H1 (cell line): ENCODE data around the gene MITF. TPM values are rescaled to one million over a fixed set of nuclear protein-coding genes. Genes with fewer than 3 reads are reported as not detected.

Experiments used
- CTCF ChIA-PET: fragments of 300-600 bp; sonication (Branson Sonifier 250); formaldehyde crosslinking; loops from one replicate; lab custom pipeline; 2021; ENCODE audit not compliant: partially characterized antibody; lab: Charles Lee
- POLR2A ChIA-PET: fragments of 300-600 bp; sonication (Branson Sonifier 250); formaldehyde crosslinking; loops from one replicate; lab custom pipeline; 2021; ENCODE audit warnings: inconsistent platforms; ENCODE audit not compliant: partially characterized antibody; lab: Charles Lee
- DNase-seq, 2 experiments: peaks; one replicate each; pipeline versions ENCODE4 v3.0.0 to v3.0.0-alpha.2; 2010 to 2022; ENCODE audit warnings: low spot score in 2 of 2, low read depth in 1 of 2, mixed read lengths in 1 of 2
- FAIRE-seq: peaks from 2 replicates; lab custom pipeline; 2011; peaks lifted over from hg19 to GRCh38; lab: Jason Lieb, UNC
- H2AFZ ChIP-seq: 2 replicates; pipeline ENCODE4 v1.8.1; 2012; ENCODE audit warnings: low read length, inconsistent platforms
- H2AK5ac ChIP-seq: 2 replicates; pipeline ENCODE4 v1.6.1; 2013; ENCODE audit warnings: low read depth, low read length
- H2BK120ac ChIP-seq: replicated peaks from 2 replicates; pipeline ENCODE3; 2013; ENCODE audit warnings: low read depth, low read length, inconsistent platforms
- H2BK12ac ChIP-seq: 2 replicates; pipeline ENCODE4 v1.6.1; 2013; ENCODE audit warnings: low read depth, low read length
- H2BK15ac ChIP-seq: 2 replicates; pipeline ENCODE4 v1.6.1; 2013; ENCODE audit warnings: low read length
- H2BK20ac ChIP-seq: 2 replicates; pipeline ENCODE4 v1.6.1; 2013; ENCODE audit warnings: low read length
- H2BK5ac ChIP-seq: 2 replicates; pipeline ENCODE4 v1.6.1; 2013; ENCODE audit warnings: low read depth, low read length
- H3K14ac ChIP-seq: 2 replicates; pipeline ENCODE4 v1.6.1; 2013; ENCODE audit warnings: inconsistent platforms; ENCODE audit not compliant: insufficient read length
- H3K18ac ChIP-seq: 2 replicates; pipeline ENCODE4 v1.6.1; 2013; ENCODE audit warnings: low read length; ENCODE audit errors: extremely low read depth
- H3K23ac ChIP-seq: 2 replicates; pipeline ENCODE4 v1.6.1; 2013; ENCODE audit warnings: inconsistent platforms; ENCODE audit not compliant: insufficient read length
- H3K23me2 ChIP-seq: 2 replicates; pipeline ENCODE4 v1.6.1; 2013; ENCODE audit warnings: low read depth, low read length
- H3K27ac ChIP-seq: 2 replicates; pipeline ENCODE4 v1.6.1; 2011; ENCODE audit warnings: low read depth, low read length, inconsistent platforms
- H3K27me3 ChIP-seq, 4 experiments: replicated peaks in 1 of 4; 1 replicate in 1 of 4; 2 replicates in 3 of 4; pipeline versions ENCODE4 v1.6.1 to v1.8.1; 2011 to 2013; ENCODE audit warnings: low read length in 3 of 4, mild to moderate bottlenecking in 3 of 4, inconsistent platforms in 2 of 4, mixed read lengths in 2 of 4, moderate library complexity in 1 of 4; ENCODE audit not compliant: control insufficient read depth in 3 of 4, insufficient read depth in 3 of 4; ENCODE audit errors: extremely low read depth in 1 of 4
- H3K36me3 ChIP-seq, 4 experiments: 2 replicates each; pipeline versions ENCODE4 v1.6.1 to v1.8.1; 2011 to 2013; ENCODE audit warnings: mild to moderate bottlenecking in 4 of 4, low read length in 3 of 4, moderate library complexity in 2 of 4, control low read depth in 1 of 4, inconsistent platforms in 1 of 4; ENCODE audit not compliant: insufficient read depth in 4 of 4, control insufficient read depth in 2 of 4
- H3K4ac ChIP-seq: replicated peaks from 2 replicates; pipeline ENCODE3; 2013; ENCODE audit warnings: low read length, low read depth, mixed read lengths, inconsistent platforms; ENCODE audit not compliant: insufficient read length
- H3K4me1 ChIP-seq, 4 experiments: replicated peaks in 1 of 4; 1 replicate in 1 of 4; 2 replicates in 3 of 4; pipeline versions ENCODE4 v1.6.1 to v1.8.1; 2011 to 2013; ENCODE audit warnings: low read length in 3 of 4, inconsistent platforms in 2 of 4, mixed read lengths in 1 of 4; ENCODE audit not compliant: insufficient read depth in 4 of 4, control insufficient read depth in 3 of 4
- H3K4me2 ChIP-seq, 2 experiments: 2 replicates each; pipeline versions ENCODE4 v1.6.1 to v1.8.1; 2011 to 2013; ENCODE audit warnings: low read depth in 2 of 2, low read length in 2 of 2, control low read depth in 1 of 2, inconsistent platforms in 1 of 2, mild to moderate bottlenecking in 1 of 2; ENCODE audit not compliant: insufficient read depth in 1 of 2
- H3K4me3 ChIP-seq, 4 experiments: fragments of 200-600, 300-600 bp in 1 of 4; sonication (generic), shearing (Covaris generic), sonication (Bioruptor Twin) in 1 of 4; 2 replicates each; pipeline versions ENCODE4 v1.5.1 to v1.8.1; 2011 to 2016; ENCODE audit warnings: low read length in 4 of 4, low read depth in 3 of 4, control low read depth in 2 of 4, inconsistent platforms in 2 of 4, mild to moderate bottlenecking in 2 of 4, mixed read lengths in 1 of 4, moderate library complexity in 1 of 4; ENCODE audit not compliant: insufficient read depth in 2 of 4; ENCODE audit errors: extremely low read depth in 1 of 4
- H3K56ac ChIP-seq: replicated peaks from 2 replicates; pipeline ENCODE3; 2013; ENCODE audit warnings: low read depth, mild to moderate bottlenecking, mixed read lengths, low read length, inconsistent platforms; ENCODE audit not compliant: insufficient read length
- H3K79me1 ChIP-seq: 2 replicates; pipeline ENCODE4 v1.6.1; 2013; ENCODE audit warnings: low read depth, low read length, control low read depth
- H3K79me2 ChIP-seq, 2 experiments: 2 replicates each; pipeline versions ENCODE4 v1.6.1 to v1.8.1; 2012 to 2013; ENCODE audit warnings: low read length in 2 of 2, mild to moderate bottlenecking in 2 of 2, inconsistent platforms in 1 of 2; ENCODE audit not compliant: insufficient read depth in 2 of 2, control insufficient read depth in 1 of 2
- H3K9ac ChIP-seq, 4 experiments: replicated peaks in 1 of 4; 1 replicate in 1 of 4; 2 replicates in 3 of 4; pipeline versions ENCODE4 v1.6.1 to v1.8.1; 2011 to 2013; ENCODE audit warnings: low read depth in 3 of 4, low read length in 3 of 4, control low read depth in 2 of 4, mild to moderate bottlenecking in 2 of 4, moderate library complexity in 2 of 4, inconsistent platforms in 1 of 4; ENCODE audit errors: extremely low read depth in 1 of 4
- H3K9me3 ChIP-seq, 2 experiments: 2 replicates each; pipeline versions ENCODE4 v1.6.1 to v1.8.1; 2012 to 2013; ENCODE audit warnings: mild to moderate bottlenecking in 2 of 2, moderate library complexity in 2 of 2, control low read depth in 1 of 2, inconsistent platforms in 1 of 2, low read depth in 1 of 2, low read length in 1 of 2, mixed read lengths in 1 of 2; ENCODE audit not compliant: insufficient read depth in 2 of 2
- H4K20me1 ChIP-seq, 2 experiments: replicated peaks in 1 of 2; 2 replicates each; pipeline versions ENCODE3 to v1.8.1; 2011 to 2013; ENCODE audit warnings: inconsistent platforms in 2 of 2, low read length in 2 of 2, mild to moderate bottlenecking in 1 of 2; ENCODE audit not compliant: insufficient read depth in 2 of 2, control insufficient read depth in 1 of 2
- H4K5ac ChIP-seq: 2 replicates; pipeline ENCODE4 v1.6.1; 2013; ENCODE audit warnings: low read length, low read depth, mixed read lengths, inconsistent platforms; ENCODE audit not compliant: insufficient read length
- H4K8ac ChIP-seq: 2 replicates; pipeline ENCODE4 v1.8.0; 2013; ENCODE audit warnings: mild to moderate bottlenecking, moderate library complexity, low read length, inconsistent platforms; ENCODE audit not compliant: insufficient read depth; ENCODE audit errors: extremely low read depth
- H4K91ac ChIP-seq: replicated peaks from 2 replicates; pipeline ENCODE3; 2013; ENCODE audit warnings: low read length, mixed read lengths, inconsistent platforms; ENCODE audit not compliant: insufficient read length
- BACH1 ChIP-seq: IDR thresholded peaks from 2 replicates; pipeline ENCODE4 v1.6.1; 2012; ENCODE audit warnings: low read length, improper control_type of control experiment
- BCL11A ChIP-seq, 2 experiments: IDR thresholded peaks; one replicate each; pipeline ENCODE4 v1.6.1; 2011; ENCODE audit warnings: low read depth in 2 of 2, low read length in 2 of 2, mild to moderate bottlenecking in 2 of 2
- CBX5 ChIP-seq: fragments of 300-800, 300-1000 bp; sonication (generic); IDR thresholded peaks from 2 replicates; pipeline ENCODE4 v1.7.1; 2016; ENCODE audit warnings: antibody characterized with exemption, low read length, low read depth
- CBX8 ChIP-seq: fragments of 300-800, 300-1000 bp; sonication (generic); IDR thresholded peaks from 2 replicates; pipeline ENCODE4 v1.7.1; 2016; ENCODE audit warnings: low read depth, low read length, borderline replicate concordance
- EZH2 ChIP-seq: fragments of 200-600 bp; sonication (generic); IDR thresholded peaks from 2 replicates; pipeline ENCODE4 v1.7.1; 2012; ENCODE audit warnings: low read depth, mild to moderate bottlenecking, moderate library complexity, low read length, inconsistent platforms; ENCODE audit not compliant: severe bottlenecking
- JUND ChIP-seq: IDR thresholded peaks from 2 replicates; pipeline ENCODE4 v1.6.1; 2011; ENCODE audit warnings: mild to moderate bottlenecking, improper control_type of control experiment, low read length
- KDM1A ChIP-seq: fragments of 200-600, 300-600 bp; sonication (generic); IDR thresholded peaks from 2 replicates; pipeline ENCODE4 v1.7.1; 2016; ENCODE audit warnings: mild to moderate bottlenecking, low read length, borderline replicate concordance
- KDM5A ChIP-seq: fragments of 200-600 bp; IDR thresholded peaks from 2 replicates; pipeline ENCODE4 v1.7.1; 2012; ENCODE audit warnings: mild to moderate bottlenecking, low read length, inconsistent platforms, mixed read lengths
- PHF8 ChIP-seq: fragments of 200-600 bp; sonication (generic); conservative IDR thresholded peaks from 2 replicates; pipeline ENCODE4 v1.7.1; 2012; ENCODE audit warnings: low read depth, mild to moderate bottlenecking, inconsistent platforms, low read length, moderate library complexity
- POLR2AphosphoS5 ChIP-seq: IDR thresholded peaks from 2 replicates; pipeline ENCODE4 v1.6.1; 2011; ENCODE audit warnings: low read depth, low read length
- RAD21 ChIP-seq, 2 experiments: IDR thresholded peaks in 1 of 2; conservative IDR thresholded peaks in 1 of 2; 2 replicates each; pipeline ENCODE4 v1.6.1; 2011; ENCODE audit warnings: low read depth in 2 of 2, low read length in 2 of 2, improper control_type of control experiment in 1 of 2, inconsistent platforms in 1 of 2, mild to moderate bottlenecking in 1 of 2, moderate library complexity in 1 of 2
- RBBP5 ChIP-seq: IDR thresholded peaks from 2 replicates; pipeline ENCODE4 v1.7.1; 2012; ENCODE audit warnings: low read depth, mild to moderate bottlenecking, inconsistent platforms, low read length, moderate library complexity, borderline replicate concordance
- RXRA ChIP-seq: IDR thresholded peaks from 2 replicates; pipeline ENCODE4 v1.6.1; 2011; ENCODE audit warnings: low read depth, mild to moderate bottlenecking, low read length, moderate library complexity; ENCODE audit not compliant: insufficient read depth
- SIRT6 ChIP-seq: IDR thresholded peaks from one replicate; pipeline ENCODE4 v1.7.1; 2012; ENCODE audit warnings: low read length, inconsistent platforms
- TAF1 ChIP-seq: IDR thresholded peaks from 2 replicates; pipeline ENCODE4 v1.6.1; 2011; ENCODE audit warnings: mild to moderate bottlenecking, low read depth, low read length
- TBP ChIP-seq: IDR thresholded peaks from 2 replicates; pipeline ENCODE4 v1.6.1; 2011; ENCODE audit warnings: low read depth, low read length, improper control_type of control experiment
- WGBS, 2 experiments: shearing (Covaris generic) in 1 of 2; methylation state at CpG; one replicate each; pipeline versions ENCODE4 v1.1.6 to v1.1.7; 2013 to 2015; ENCODE audit warnings: low lambda C conversion rate in 2 of 2, mixed read lengths in 2 of 2, inconsistent platforms in 1 of 2, low coverage in 1 of 2, missing lambda C conversion rate in 1 of 2; ENCODE audit not compliant: insufficient replicate concordance in 2 of 2, insufficient coverage in 1 of 2, insufficient read length in 1 of 2; ENCODE audit errors: extremely low coverage in 1 of 2, missing lambda C conversion rate in 1 of 2; 5-methylcytosine and 5-hydroxymethylcytosine counted together
- polyA plus RNA-seq, 7 experiments: library from polyadenylated mRNA; depleted of rRNA in 3 of 7; stranded (reverse) in 5 of 7; unstranded in 2 of 7; fragments of >200 nt in 5 of 7; fragments of 200-250 nt in 2 of 7; gene quantifications; 1 replicate in 5 of 7; 2 replicates in 1 of 7; 4 replicates in 1 of 7; pipeline versions ENCODE4 v1.2.1 to v1.2.3, GENCODE V29; 2011 to 2013; ENCODE audit warnings: missing spikeins in 2 of 7, mixed read lengths in 2 of 7
- total RNA-seq: library from RNA; stranded (reverse); fragmentation: NEBNext Ultra II Directional; extraction: Animal tissue kit (Norgen Biotek cat#: 25700); gene quantifications from 2 replicates; pipeline ENCODE4 v1.2.1, GENCODE V29; 2021

Gene MITF
- total and polyA plus RNA-seq, 2 of the 8 experiments (the other 6 are each of a cell fraction or from before 2014, with no cell fraction given) = 0.53 to 1.4 TPM

DNA sequence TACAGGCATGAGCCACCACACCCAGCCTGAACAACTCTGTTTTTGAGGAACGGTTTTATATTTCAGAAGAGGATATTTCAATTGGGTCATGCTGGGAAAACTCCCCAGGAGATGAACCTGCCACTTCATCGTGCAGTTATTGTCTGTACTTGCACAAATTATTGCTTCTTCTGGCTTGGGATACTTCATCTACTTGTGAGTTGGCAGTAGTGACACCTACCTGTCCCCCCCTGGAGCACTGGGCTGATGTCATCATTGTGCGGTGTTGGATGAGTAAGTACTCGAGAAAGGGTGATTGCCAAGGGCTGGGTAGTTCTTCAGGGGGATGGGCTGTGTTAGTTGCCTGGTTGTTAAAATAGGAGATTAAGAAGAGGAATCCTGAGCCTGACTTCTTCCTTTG is 175.1 kb downstream of the MITF start:
- Histone ChIP-seq H3K9ac (no peak overlapping the region), H3K4me2 (no peak overlapping the region), H4K91ac (no peak overlapping the region), H3K9me3 (peaks cover 4 to 5% of the 10 kb centered on the region in 2 experiments; a peak in 2 of 4 replicates), H2BK20ac (no peak overlapping the region), H3K4ac (no peak overlapping the region), H3K4me3 (no peak overlapping the region), H2BK12ac (no peak overlapping the region), H2AFZ (no peak overlapping the region), H3K14ac (no peak overlapping the region), H3K4me1 (no peaks in the 10 kb centered on the region), H2BK5ac (no peak overlapping the region), H4K20me1 (no peaks in the 10 kb centered on the region), H3K23ac (no peak overlapping the region), H2AK5ac (no peak overlapping the region), H3K27me3 (no peaks in the 10 kb centered on the region), H3K36me3 (no peaks in the 10 kb centered on the region), H2BK120ac (no peak overlapping the region), H3K23me2 (no peaks in the 10 kb centered on the region), H2BK15ac (no peak overlapping the region)
- 88% methylated on average over 4 of the region's 4 CpGs; no CpG with 5 or more reads in 1 of the 2 experiments for WGBS, 2 experiments
- no peak for DNase-seq
- TF ChIP-seq SIRT6 (no peak), KDM1A (no peak), TAF1 (no peak), RAD21 (IDR thresholded peaks at IDR 0.05 in 1 of 2, conservative IDR thresholded peaks at IDR 0.05 in 1 of 2; ENCODE audit: low read depth in 2 of 2, low read length in 2 of 2) (no peak), BCL11A (IDR thresholded peaks at IDR 0.05; ENCODE audit: low read depth in 2 of 2, low read length in 2 of 2) (no peak), TBP (no peak), KDM5A (no peak), RXRA (no peak), PHF8 (no peak), CBX8 (no peak), POLR2AphosphoS5 (no peak), JUND (no peak), CBX5 (no peak), RBBP5 (no peak), BACH1 (no peak), EZH2 (no peak)
- TF ChIP-seq, all 59 proteins: peak for 0
- no peaks in the 10 kb centered on the region for H3K79me1 ChIP-seq
- POLR2A ChIA-PET = no interaction called here
- H4K8ac ChIP-seq = no peak overlapping the region
- no peaks in the 10 kb centered on the region for H3K79me2 ChIP-seq
- no peak overlapping the region for H3K56ac ChIP-seq
- no peak overlapping the region for H3K27ac ChIP-seq
- no peak for FAIRE-seq
- no peak overlapping the region for H3K18ac ChIP-seq
- no peak overlapping the region for H4K5ac ChIP-seq
- CTCF ChIA-PET = no interaction called here
